ENCODE results near the gene SERPINA9.
"Not testable (repeated sequence)": the region's sequence is repeated elsewhere in the genome, so short reads cannot be mapped to it uniquely, and the experiment has no call there.

DNA sequence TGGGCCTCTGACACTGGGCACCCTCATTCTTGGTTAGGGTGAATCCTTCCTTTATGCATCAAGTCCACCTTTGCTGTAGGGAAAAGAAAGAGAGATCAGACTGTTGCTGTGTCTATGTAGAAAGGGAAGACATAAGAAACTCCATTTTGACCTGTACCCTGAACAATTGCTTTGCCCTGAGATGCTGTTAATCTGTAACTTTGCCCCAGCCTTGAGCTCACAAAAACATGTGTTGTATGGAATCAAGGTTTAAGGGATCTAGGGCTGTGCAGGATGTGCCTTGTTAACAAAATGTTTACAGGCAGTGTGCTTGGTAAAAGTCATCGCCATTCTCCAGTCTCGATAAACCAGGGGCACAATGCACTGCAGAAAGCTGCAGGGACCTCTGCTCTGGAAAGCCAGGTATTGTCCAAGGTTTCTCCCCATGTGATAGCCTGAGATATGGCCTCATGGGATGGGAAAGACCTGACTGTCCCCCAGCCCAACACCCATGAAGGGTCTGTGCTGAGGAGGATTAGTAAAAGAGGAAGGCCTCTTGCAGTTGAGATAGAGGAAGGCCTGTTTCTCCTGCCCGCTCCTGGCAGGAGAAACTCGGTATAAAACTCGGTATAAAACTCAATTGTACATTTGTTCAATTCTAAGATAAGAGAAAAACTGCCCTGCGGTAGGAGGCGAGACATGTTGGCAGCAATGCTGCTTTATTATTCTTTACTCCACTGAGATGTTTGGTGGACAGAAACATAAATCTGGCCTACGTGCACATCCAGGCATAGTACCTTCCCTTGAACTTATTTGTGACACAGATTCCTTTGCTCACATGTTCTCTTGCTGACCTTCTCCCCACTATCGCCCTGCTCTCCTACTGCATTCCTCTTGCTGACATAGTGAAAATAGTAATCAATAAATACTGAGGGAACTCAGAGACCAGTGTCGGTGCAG is 6.4 kb upstream of the SERPINA9 start:
- TF ChIP-seq, protein P1, sequence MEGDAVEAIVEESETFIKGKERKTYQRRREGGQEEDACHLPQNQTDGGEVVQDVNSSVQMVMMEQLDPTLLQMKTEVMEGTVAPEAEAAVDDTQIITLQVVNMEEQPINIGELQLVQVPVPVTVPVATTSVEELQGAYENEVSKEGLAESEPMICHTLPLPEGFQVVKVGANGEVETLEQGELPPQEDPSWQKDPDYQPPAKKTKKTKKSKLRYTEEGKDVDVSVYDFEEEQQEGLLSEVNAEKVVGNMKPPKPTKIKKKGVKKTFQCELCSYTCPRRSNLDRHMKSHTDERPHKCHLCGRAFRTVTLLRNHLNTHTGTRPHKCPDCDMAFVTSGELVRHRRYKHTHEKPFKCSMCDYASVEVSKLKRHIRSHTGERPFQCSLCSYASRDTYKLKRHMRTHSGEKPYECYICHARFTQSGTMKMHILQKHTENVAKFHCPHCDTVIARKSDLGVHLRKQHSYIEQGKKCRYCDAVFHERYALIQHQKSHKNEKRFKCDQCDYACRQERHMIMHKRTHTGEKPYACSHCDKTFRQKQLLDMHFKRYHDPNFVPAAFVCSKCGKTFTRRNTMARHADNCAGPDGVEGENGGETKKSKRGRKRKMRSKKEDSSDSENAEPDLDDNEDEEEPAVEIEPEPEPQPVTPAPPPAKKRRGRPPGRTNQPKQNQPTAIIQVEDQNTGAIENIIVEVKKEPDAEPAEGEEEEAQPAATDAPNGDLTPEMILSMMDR (IDR thresholded peaks at IDR 0.05) = not testable (repeated sequence)
- TF ChIP-seq POLR2A (IDR thresholded peaks at IDR 0.05) = not testable (repeated sequence)
